ENCODE results near the gene DLGAP1. TPM values are rescaled to one million over a fixed set of nuclear protein-coding genes. Genes with fewer than 3 reads are reported as not detected.

Gene DLGAP1
- total RNA-seq, 1 experiment from 2014 or later: 23.2 TPM

- Mint-ChIP-seq H3K27ac (peak overlapping the region in 1 of 3 experiments; percentile 40; a peak in 1 of 7 replicates), H3K9me3 (no peaks in the 10 kb centered on the region), H3K27me3 (ENCODE audit: low read depth) (no peaks in the 10 kb centered on the region), H3K4me3 (no peak overlapping the region), H3K36me3 (ENCODE audit: insufficient read depth in 1 of 3, low read depth in 3 of 3) (no peaks in the 10 kb centered on the region), H3K4me1 (peaks cover 41 to 51% of the 10 kb centered on the region in 2 experiments)
- Histone ChIP-seq H2BK5ac (ENCODE audit: insufficient read length, low read length) (no peak overlapping the region), H3K18ac (ENCODE audit: insufficient read length, low read depth, low read length) (no peak overlapping the region), H2AFZ (ENCODE audit: low read length) (no peak overlapping the region), H2BK15ac (ENCODE audit: low read depth, low read length) (no peak overlapping the region), H3K27me3 (ENCODE audit: insufficient read depth, low read length) (no peaks in the 10 kb centered on the region), H3K79me2 (ENCODE audit: insufficient read depth, low read length) (no peaks in the 10 kb centered on the region), H3K9me3 (ENCODE audit: control insufficient read depth, low read depth, low read length) (no peaks in the 10 kb centered on the region), H3K9ac (ENCODE audit: extremely low read depth, insufficient read length, low read length) (no peak overlapping the region), H4K20me1 (ENCODE audit: control insufficient read depth, insufficient read depth, insufficient read length) (no peaks in the 10 kb centered on the region), H2BK12ac (ENCODE audit: insufficient read length, low read depth, low read length) (no peak overlapping the region), H2AK5ac (ENCODE audit: insufficient read length, low read length) (no peak overlapping the region), H3K23me2 (ENCODE audit: insufficient read length, low read depth, low read length, poor library complexity, severe bottlenecking) (no peaks in the 10 kb centered on the region), H3K14ac (ENCODE audit: insufficient read depth, low read length) (no peak overlapping the region), H3K4ac (ENCODE audit: low read depth, low read length) (no peak overlapping the region), H3K27ac (ENCODE audit: insufficient read length, low read depth, low read length) (no peak overlapping the region), H4K91ac (ENCODE audit: insufficient read length, low read depth, low read length) (no peak overlapping the region), H3K4me1 (ENCODE audit: insufficient read depth, low read length) (peaks cover under 1% of the 10 kb centered on the region; the same call in 1 of the 2 replicates), H4K5ac (ENCODE audit: insufficient read length, low read depth, low read length) (no peak overlapping the region), H3K79me1 (ENCODE audit: insufficient read depth, low read depth, low read length, poor library complexity, severe bottlenecking) (peaks cover 6% of the 10 kb centered on the region), H2BK20ac (ENCODE audit: low read depth, low read length, poor library complexity, severe bottlenecking) (no peak overlapping the region), H3T11ph (ENCODE audit: low read length) (no peak overlapping the region), H3K23ac (ENCODE audit: insufficient read length, low read depth, low read length) (no peak overlapping the region), H3K4me2 (ENCODE audit: insufficient read depth, insufficient read length, low read length) (no peak overlapping the region), H4K8ac (replicated peaks; ENCODE audit: insufficient read length, low read depth, low read length) (no peak overlapping the region), H3K56ac (ENCODE audit: insufficient read length, low read depth, low read length) (no peak overlapping the region), H2BK120ac (ENCODE audit: low read depth, low read length, poor library complexity, severe bottlenecking) (no peak overlapping the region)
- TF ChIP-seq CTCF (conservative IDR thresholded peaks at IDR 0.05): no peak
- no peak for DNase-seq
- WGBS (ENCODE audit: extremely low coverage, insufficient read length, low lambda C conversion rate): no CpG with 5 or more reads among the region's 1 CpG
Measured at GRCh38 chr18:4400911-4401310, 54.2 kb downstream of the DLGAP1 start.
